DND-41 (cell line): ENCODE results near the gene NMRAL1.

Experiments
- EZH2 ChIP-seq: IDR thresholded peaks from 3 replicates; pipeline ENCODE4 v1.6.1; 2012; ENCODE audit warnings: borderline replicate concordance, low read depth, mild to moderate bottlenecking, moderate library complexity, low read length, inconsistent platforms; ENCODE audit not compliant: severe bottlenecking
- TF ChIP-seq, protein P1 (sequence below): IDR thresholded peaks from 2 replicates; pipeline ENCODE4 v1.5.1; 2012; ENCODE audit warnings: borderline replicate concordance, low read length, moderate library complexity, mild to moderate bottlenecking; ENCODE audit not compliant: poor library complexity, severe bottlenecking; ENCODE audit errors: extremely low read depth

DNA sequence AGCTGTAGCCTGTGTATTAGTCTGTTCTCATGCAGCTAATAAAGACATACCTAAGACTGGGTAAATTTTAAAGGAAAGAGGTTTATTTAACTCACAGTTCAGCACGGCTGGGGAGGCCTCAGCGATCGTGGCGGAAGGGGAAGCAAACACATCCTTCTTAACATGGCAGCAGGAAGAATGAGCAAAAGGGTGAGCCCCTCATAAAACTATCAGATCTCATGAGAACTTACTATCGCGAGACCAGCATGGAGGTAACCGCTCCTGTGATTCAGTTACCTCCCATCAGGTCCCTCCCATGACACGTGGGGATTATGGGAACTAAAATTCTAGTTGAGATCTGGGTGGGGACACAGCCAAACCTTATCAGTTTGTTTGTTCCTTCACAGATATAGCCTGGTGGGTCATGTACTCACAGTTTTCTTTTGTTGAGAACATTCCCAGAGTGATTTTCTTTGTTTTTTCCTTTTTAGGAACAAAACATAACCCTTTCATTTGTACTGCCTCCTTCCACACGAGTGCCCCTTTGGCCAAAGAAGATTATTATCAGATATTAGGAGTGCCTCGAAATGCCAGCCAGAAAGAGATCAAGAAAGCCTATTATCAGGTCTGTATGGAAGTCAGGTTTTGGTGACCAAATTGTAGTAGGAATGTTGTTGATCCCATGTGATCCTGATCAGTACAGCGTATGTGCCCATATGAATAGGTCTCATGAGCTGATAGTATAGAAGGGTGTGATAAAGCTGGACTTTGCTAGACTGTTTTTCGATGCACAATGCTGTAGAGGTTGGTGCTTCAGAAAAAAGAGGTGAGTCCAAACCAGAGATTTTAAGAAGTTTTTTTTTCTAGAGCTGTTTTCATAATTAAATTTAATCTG lies 40.3 kb downstream of the NMRAL1 start:
- TF ChIP-seq, protein P1, sequence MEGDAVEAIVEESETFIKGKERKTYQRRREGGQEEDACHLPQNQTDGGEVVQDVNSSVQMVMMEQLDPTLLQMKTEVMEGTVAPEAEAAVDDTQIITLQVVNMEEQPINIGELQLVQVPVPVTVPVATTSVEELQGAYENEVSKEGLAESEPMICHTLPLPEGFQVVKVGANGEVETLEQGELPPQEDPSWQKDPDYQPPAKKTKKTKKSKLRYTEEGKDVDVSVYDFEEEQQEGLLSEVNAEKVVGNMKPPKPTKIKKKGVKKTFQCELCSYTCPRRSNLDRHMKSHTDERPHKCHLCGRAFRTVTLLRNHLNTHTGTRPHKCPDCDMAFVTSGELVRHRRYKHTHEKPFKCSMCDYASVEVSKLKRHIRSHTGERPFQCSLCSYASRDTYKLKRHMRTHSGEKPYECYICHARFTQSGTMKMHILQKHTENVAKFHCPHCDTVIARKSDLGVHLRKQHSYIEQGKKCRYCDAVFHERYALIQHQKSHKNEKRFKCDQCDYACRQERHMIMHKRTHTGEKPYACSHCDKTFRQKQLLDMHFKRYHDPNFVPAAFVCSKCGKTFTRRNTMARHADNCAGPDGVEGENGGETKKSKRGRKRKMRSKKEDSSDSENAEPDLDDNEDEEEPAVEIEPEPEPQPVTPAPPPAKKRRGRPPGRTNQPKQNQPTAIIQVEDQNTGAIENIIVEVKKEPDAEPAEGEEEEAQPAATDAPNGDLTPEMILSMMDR, result no peak
- TF ChIP-seq EZH2, result no peak
